Stimulated activated naive CD4-positive, alpha-beta T cell (primary cell): ENCODE data around the gene NSRP1.
"Not testable (repeated sequence)": the region's sequence is repeated elsewhere in the genome, so short reads cannot be mapped to it uniquely, and the experiment has no call there.

Source experiments
- DNase-seq, 6 experiments: peaks; one replicate each; lab custom pipeline; 2025; lab: John Stamatoyannopoulos, UW

Gene NSRP1

GRCh38 chr17:30222721-30223175, 106.1 kb downstream of the NSRP1 start:
- DNase-seq, result no peak

DNA sequence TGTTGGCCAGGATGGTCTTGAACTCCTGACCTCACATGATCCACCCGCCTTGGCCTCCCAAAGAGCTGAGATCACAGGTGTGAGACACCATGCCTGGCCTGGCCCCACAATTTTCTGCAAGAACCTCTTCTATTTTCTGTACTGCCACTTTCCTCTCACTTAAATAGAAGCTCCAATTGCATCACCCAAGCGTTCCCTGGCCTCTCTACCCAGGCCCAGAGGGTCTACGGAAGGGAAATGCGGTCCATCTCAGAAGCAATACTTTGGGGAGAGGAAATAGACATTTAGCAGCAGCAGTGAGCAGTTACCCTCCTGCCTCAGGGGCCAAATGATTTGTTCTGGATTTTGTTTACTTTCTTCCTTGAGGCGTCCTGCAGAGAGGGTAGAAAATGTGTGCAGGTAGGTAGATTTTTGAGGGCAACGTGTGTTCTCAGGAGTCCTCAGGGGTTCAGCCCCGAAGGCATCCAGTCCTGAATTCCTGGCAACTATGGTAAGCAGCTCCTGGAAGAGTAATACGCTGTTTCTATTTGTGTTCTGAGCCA, 107.9 kb downstream of the NSRP1 start:
- no peak for DNase-seq

DNA sequence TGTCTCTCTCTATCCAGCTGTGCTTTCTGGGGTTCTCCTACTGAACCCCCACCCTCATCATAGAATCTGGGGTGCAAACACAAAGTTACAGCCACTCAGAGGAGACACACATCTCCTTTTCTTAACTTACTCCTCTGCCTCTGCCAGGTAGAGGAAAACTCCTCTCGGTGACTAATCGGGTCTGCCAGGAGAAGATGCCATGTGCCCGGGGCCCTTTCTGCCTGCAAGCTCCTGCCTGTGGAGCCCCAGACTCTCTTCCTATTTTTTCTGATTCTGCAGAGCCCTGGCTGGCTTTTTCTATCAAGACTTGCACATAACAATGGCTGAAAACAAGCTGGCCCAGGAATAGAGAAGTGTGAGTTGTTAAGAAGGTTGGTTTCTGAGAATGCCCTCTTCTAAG, 108.5 kb downstream of the NSRP1 start:
- DNase-seq, result no peak

- DNase-seq, result no peak
Observed at GRCh38 chr17:30225919-30226553, 109.4 kb downstream of the NSRP1 start.

DNA sequence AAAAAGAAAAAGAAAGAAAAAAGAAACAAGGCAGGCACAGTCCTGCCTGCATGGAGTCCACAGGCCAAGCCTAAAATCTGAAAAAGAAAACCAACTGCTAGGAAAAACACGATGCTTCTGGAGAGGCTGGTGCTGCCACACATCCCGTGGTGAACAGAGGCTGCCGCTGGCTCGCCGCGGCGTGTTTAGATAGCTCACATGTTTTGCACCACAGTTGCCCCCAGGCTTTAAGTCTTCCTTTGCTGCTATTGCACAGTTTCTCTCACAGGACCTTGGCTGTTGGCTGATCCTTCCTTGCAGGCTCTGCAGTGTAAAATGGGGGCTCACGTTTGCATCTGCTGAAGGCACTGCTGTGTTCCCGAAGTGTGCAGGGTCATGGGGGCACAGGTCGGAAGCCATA, 110.3 kb downstream of the NSRP1 start:
- no peak for DNase-seq

DNA sequence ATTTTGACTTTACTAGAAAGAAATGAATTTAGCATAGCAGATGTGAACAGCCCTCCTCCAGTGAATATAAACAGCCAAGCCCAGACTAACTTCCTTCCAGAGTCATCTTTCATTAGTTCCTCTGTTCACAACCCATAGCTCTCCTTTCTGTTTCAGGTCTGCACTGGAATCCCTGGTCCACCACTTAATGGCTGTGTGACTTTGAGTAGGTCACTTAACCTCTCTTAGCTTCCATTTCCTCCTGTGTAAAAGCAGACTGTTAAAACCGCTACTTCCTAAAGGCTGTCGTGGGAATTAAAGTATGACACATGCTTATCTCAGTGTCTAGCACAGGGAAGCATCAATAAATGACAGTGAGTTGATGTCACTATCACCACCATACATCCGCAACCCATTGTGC, 111.4 kb downstream of the NSRP1 start:
- no peak for DNase-seq

GRCh38 chr17:30229012-30229411, 112.4 kb downstream of the NSRP1 start:
- no peak for DNase-seq

- not testable (repeated sequence) for DNase-seq
Observed at GRCh38 chr17:30230009-30230408, 113.4 kb downstream of the NSRP1 start.

DNA sequence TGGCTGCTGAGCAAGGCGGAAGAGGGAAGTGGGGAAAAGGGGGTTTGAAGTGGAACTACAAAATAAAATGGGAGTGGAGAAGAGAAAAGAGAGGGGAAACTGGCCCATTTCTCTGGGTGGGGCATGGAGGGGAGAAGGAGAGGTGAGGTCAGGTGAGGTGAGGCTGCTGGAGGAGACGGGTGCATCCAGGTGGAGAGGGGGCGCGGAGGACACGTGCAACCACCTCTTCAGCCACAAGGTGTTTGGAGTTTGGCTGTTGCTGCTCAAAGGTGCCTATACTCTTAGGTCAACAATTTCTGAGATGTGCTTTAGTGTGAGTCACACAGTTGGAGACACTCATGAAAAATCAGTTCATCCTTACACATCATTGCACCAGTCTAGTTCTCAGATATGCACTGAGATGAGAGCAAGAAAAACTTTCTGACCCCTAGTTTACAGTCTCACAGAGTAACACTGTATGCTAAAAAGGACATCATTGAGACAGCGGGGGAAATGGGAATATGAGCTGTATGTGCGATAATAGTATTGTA, 114.0 kb downstream of the NSRP1 start:
- no peak for DNase-seq

DNA sequence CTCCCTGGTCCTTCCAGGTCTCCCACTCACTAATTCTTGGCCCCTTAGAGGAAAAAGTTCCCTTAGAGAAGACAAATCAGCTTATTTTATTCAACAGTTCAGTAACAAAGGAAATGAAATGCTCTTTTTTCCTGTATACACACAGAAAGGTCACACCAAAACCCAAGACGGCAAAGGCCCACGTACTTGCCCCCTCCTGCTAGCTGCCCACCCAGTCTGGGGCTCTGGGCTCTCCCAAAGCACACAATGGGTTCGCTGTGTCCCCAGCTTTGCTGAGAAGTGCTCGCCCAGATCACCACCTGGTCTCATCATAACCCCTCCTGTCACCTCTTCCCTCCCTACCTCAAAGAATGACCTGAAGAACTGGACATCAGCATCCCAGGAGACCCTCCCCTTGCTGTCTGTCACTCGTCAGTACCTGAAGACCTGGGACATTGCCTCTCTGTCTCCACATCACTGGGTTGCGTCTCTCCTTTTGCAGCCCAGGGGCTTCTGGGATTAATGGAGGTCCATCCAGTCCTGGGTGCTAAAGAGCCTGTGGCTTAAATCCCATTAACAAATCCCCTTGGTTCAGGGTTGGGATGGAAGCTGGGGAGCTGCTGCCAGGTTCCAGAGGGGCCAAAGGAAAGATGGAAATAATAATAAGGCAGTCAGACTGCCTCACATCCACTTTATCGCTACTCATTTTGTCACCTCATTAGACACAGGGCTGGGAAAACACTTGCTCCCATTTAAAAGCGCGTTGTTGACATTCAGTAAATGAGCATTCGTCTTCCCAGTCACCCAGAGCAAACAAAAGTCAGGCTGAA, 115.6 kb downstream of the NSRP1 start:
- no peak for DNase-seq

DNA sequence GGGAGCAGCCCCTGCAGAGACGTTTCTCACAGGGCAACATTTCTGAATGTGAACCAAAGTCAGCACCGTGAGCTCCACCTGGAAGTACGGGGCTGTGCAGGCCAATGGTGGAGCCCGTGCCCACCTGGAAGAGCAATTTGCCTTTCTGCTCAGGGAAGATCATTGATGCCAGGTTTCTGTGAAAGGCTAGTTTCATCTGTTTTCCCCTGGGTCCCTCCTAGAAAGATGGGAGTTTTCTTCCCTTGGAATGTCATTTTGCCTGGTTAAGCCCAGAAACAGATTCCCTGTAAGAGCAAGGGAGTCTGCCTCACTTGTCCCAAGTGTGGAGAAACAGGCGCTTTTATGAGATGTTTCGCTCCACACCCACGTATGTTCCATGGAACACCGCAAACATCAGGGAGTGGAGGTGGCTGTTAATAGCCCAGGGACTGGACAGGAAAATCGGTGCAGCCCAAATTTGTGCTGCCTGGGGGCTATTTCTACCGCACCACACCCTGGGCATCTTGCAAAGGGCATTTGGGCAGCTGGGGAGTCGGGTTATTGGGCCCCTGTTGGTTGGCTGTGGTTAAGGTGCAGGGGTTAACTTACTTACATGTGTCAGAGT, 116.3 kb downstream of the NSRP1 start:
- no peak for DNase-seq

- no peak for DNase-seq
Observed at GRCh38 chr17:30234296-30234695, 117.7 kb downstream of the NSRP1 start.

DNA sequence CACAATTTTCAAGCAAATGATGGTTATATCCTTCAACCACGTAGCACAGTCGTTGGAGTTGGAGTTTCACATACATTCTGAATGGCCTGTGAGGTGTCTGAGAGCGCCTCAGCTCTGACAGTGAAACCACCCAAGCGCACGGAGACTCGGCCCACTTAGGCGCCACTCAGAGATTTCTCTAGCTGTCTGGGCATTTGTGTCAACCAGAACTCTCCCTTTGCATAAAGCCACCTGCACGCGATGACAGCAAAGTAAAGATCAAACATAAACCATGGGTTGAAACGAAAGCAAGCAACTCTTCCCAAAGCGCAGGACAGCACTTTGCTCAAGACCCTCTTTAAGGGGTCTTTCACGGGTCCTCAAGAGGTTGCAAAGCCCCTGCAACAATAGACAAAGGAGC, 118.3 kb downstream of the NSRP1 start:
- DNase-seq, result no peak

DNA sequence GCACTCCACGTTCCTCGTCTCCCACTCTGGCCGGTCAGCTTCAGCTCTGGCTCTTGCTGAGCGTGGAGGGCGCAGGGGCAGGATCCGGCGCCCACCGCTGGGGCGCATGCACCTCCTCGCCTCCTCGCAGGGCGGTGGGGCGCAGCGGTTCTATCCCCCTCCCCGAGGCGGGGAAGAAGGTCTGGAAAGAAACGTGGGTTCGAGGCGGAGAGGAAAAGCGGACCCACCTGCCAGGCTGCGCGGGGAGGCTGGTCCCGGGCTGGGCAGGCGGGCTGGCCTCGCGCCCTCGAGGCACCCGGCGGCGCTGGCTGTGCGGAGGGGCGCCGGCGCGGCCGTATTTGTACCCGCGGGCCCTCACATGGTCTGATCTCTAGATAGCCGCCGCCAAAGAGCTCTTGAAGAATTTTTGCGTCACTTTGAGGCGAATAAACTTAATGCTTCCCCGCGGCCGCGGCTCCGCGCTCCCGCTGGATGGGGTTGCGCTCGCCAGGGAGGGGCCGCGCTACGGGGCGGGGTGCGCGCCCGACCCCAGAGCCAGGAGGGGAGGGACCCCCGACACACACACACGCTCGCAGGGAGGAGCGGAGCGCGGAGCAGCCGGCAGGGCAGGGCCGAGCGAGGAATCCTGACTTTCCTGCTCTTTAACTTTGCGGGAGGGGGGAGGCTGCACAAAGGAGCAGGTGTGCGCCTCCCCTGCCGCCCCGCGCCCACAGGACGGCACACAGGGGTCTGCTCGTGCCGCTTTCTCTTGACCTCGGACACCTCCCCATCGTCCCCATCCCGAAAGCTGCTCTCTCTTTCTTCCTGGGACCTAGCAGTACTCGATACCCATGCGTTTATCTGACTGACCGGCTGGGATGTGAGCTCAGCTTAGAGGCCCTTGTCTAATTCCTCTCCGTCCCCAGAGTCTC, 119.0 kb downstream of the NSRP1 start, which contains the start of gene SLC6A4:
TSS of gene SLC6A4 (minus strand) at position 312 of the 911 bp plus-strand sequence. CDS start 13,739 bp downstream, outside the sequence.
- no peak for DNase-seq
